Endodermal cell (in vitro differentiated cells): Measurements from ENCODE around the gene KCNJ18. TPM values are rescaled to one million over a fixed set of nuclear protein-coding genes. Genes with fewer than 3 reads are reported as not detected.
"Not testable (repeated sequence)": the region's sequence is repeated elsewhere in the genome, so short reads cannot be mapped to it uniquely, and the experiment has no call there.

Experiments
- DNase-seq: peaks from one replicate; pipeline ENCODE4 v3.0.0-alpha.2; 2017
- H3K27ac ChIP-seq: 2 replicates; pipeline ENCODE4 v1.5.1; 2013; ENCODE audit warnings: mild to moderate bottlenecking, low read depth, low read length, moderate library complexity
- H3K27me3 ChIP-seq: 2 replicates; pipeline ENCODE4 v1.6.1; 2013; ENCODE audit warnings: mild to moderate bottlenecking, low read length, moderate library complexity; ENCODE audit not compliant: insufficient read depth, control insufficient read depth, poor library complexity, severe bottlenecking
- H3K36me3 ChIP-seq: 2 replicates; pipeline ENCODE4 v1.7.0; 2013; ENCODE audit warnings: mild to moderate bottlenecking, low read length, moderate library complexity; ENCODE audit not compliant: control insufficient read depth, insufficient read depth
- H3K4me1 ChIP-seq: one replicate; pipeline ENCODE4 v1.7.0; 2013; ENCODE audit warnings: low read length; ENCODE audit not compliant: control insufficient read depth, insufficient read depth
- H3K4me3 ChIP-seq: 2 replicates; pipeline ENCODE4 v1.5.1; 2013; ENCODE audit warnings: mild to moderate bottlenecking, low read length, moderate library complexity
- H3K9ac ChIP-seq: 2 replicates; pipeline ENCODE4 v1.6.1; 2013; ENCODE audit warnings: mild to moderate bottlenecking, low read length, moderate library complexity; ENCODE audit not compliant: poor library complexity, severe bottlenecking; ENCODE audit errors: extremely low read depth
- H3K9me3 ChIP-seq: 2 replicates; pipeline ENCODE4 v1.6.1; 2013; ENCODE audit warnings: mild to moderate bottlenecking, low read length, moderate library complexity; ENCODE audit not compliant: control insufficient read depth
- H3K27ac Mint-ChIP-seq: 2 replicates; pipeline ENCODE4 v1.8.0; 2020; ENCODE audit warnings: mixed read lengths
- H3K27me3 Mint-ChIP-seq: 2 replicates; pipeline ENCODE4 v1.8.0; 2021; ENCODE audit warnings: mild to moderate bottlenecking, mixed read lengths; ENCODE audit not compliant: insufficient read depth
- H3K36me3 Mint-ChIP-seq: 2 replicates; pipeline ENCODE4 v1.8.0; 2020; ENCODE audit warnings: low read depth, mixed read lengths
- H3K4me1 Mint-ChIP-seq: 2 replicates; pipeline ENCODE4 v1.8.0; 2020; ENCODE audit warnings: mixed read lengths
- H3K4me3 Mint-ChIP-seq: 2 replicates; pipeline ENCODE4 v1.8.0; 2020; ENCODE audit warnings: mild to moderate bottlenecking, moderate library complexity, mixed read lengths
- H3K9me3 Mint-ChIP-seq: 2 replicates; pipeline ENCODE4 v1.8.0; 2020; ENCODE audit warnings: mild to moderate bottlenecking, mixed read lengths
- WGBS, 2 experiments: methylation state at CpG; one replicate each; pipeline versions ENCODE4 v1.1.5 to v1.1.7; 2013; ENCODE audit warnings: missing lambda C conversion rate in 2 of 2, mixed read lengths in 1 of 2; ENCODE audit not compliant: insufficient coverage in 1 of 2, insufficient read length in 1 of 2; 5-methylcytosine and 5-hydroxymethylcytosine counted together
- total RNA-seq, 2 donors: library from RNA; stranded (reverse); fragmentation: NEBNext Ultra II Directional in 1 of 2; extraction: Animal tissue kit (Norgen Biotek cat#: 25700) in 1 of 2; gene quantifications; 2 replicates in 1 of 2; 3 replicates in 1 of 2; pipeline ENCODE4 v1.2.1, GENCODE V29; 2021

KCNJ18 gene
- total RNA-seq, 2 donors from 2014 or later = not detected

- H3K27me3 ChIP-seq, H3K4me3 ChIP-seq, H3K9ac ChIP-seq, DNase-seq, H3K27ac ChIP-seq, H3K27ac Mint-ChIP-seq, H3K36me3 Mint-ChIP-seq, H3K4me1 ChIP-seq, H3K36me3 ChIP-seq, H3K27me3 Mint-ChIP-seq, H3K9me3 ChIP-seq, H3K4me1 Mint-ChIP-seq, H3K4me3 Mint-ChIP-seq: not testable (repeated sequence)
- H3K9me3 Mint-ChIP-seq = peaks cover 63% of the 10 kb centered on the region
- WGBS, 2 experiments = 63% methylated on average over 8 of the region's 8 CpGs; no CpG with 5 or more reads in 1 of the 2 experiments
Observed at GRCh38 chr17:21702029-21702428, 9.7 kb downstream of the KCNJ18 start.

- H3K27ac ChIP-seq, DNase-seq, H3K4me1 Mint-ChIP-seq, H3K27me3 Mint-ChIP-seq, H3K4me3 Mint-ChIP-seq, H3K4me3 ChIP-seq, H3K9me3 ChIP-seq, H3K27ac Mint-ChIP-seq, H3K36me3 Mint-ChIP-seq, H3K27me3 ChIP-seq, H3K4me1 ChIP-seq, H3K36me3 ChIP-seq, H3K9ac ChIP-seq: not testable (repeated sequence)
- 85 to 100% methylated on average over 2 to 20 of the region's 22 CpGs for WGBS, 2 experiments
- peaks cover 63% of the 10 kb centered on the region for H3K9me3 Mint-ChIP-seq
Observed at GRCh38 chr17:21702521-21702920, 10.2 kb downstream of the KCNJ18 start.

DNA sequence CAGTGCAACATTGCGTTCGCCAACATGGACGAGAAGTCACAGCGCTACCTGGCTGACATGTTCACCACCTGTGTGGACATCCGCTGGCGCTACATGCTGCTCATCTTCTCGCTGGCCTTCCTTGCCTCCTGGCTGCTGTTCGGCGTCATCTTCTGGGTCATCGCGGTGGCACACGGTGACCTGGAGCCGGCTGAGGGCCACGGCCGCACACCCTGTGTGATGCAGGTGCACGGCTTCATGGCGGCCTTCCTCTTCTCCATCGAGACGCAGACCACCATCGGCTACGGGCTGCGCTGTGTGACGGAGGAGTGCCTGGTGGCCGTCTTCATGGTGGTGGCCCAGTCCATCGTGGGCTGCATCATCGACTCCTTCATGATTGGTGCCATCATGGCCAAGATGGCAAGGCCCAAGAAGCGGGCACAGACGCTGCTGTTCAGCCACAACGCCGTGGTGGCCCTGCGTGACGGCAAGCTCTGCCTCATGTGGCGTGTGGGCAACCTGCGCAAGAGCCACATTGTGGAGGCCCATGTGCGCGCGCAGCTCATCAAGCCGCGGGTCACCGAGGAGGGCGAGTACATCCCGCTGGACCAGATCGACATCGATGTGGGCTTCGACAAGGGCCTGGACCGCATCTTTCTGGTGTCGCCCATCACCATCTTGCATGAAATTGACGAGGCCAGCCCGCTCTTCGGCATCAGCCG lies 10.8 kb downstream of the KCNJ18 start:
- H3K9me3 ChIP-seq, H3K36me3 ChIP-seq, H3K4me1 ChIP-seq, H3K27me3 ChIP-seq, H3K4me1 Mint-ChIP-seq, H3K27ac Mint-ChIP-seq, H3K27ac ChIP-seq, H3K36me3 Mint-ChIP-seq, H3K4me3 ChIP-seq, H3K27me3 Mint-ChIP-seq, H3K9ac ChIP-seq, H3K4me3 Mint-ChIP-seq, DNase-seq: not testable (repeated sequence)
- WGBS, 2 experiments = 86 to 96% methylated on average over 4 to 33 of the region's 51 CpGs
- H3K9me3 Mint-ChIP-seq = peaks cover 63% of the 10 kb centered on the region

- H3K4me3 Mint-ChIP-seq, H3K36me3 ChIP-seq, H3K27ac Mint-ChIP-seq, H3K4me1 ChIP-seq, H3K27me3 ChIP-seq, H3K36me3 Mint-ChIP-seq, H3K9ac ChIP-seq, H3K4me1 Mint-ChIP-seq, H3K27ac ChIP-seq, H3K27me3 Mint-ChIP-seq, H3K4me3 ChIP-seq, DNase-seq, H3K9me3 ChIP-seq: not testable (repeated sequence)
- peaks cover 67% of the 10 kb centered on the region for H3K9me3 Mint-ChIP-seq
- 83 to 90% methylated on average over 6 to 35 of the region's 35 CpGs for WGBS, 2 experiments
Observed at GRCh38 chr17:21703891-21704872, 11.9 kb downstream of the KCNJ18 start.
